Endothelial cell of umbilical vein (primary cell): ENCODE results near the gene NWD2. TPM values are rescaled to one million over a fixed set of nuclear protein-coding genes. Genes with fewer than 3 reads are reported as not detected.

Experiments
- BruUV-seq: library from RNA; stranded (reverse); fragments of 400-500 nt; replicated peaks from 2 replicates; lab custom pipeline; 2021; lab: Mats Ljungman, UMichigan
- CTCF ChIA-PET: fragments of 300-600, 350-600 bp; sonication (Branson Sonifier 250); formaldehyde crosslinking; loops from one replicate; lab custom pipeline; 2021; ENCODE audit warnings: antibody characterized with exemption, inconsistent platforms; lab: Charles Lee
- POLR2A ChIA-PET: fragments of 300-600, 350-600 bp; sonication (Branson Sonifier 250); formaldehyde crosslinking; loops from one replicate; lab custom pipeline; 2021; ENCODE audit warnings: antibody characterized with exemption, inconsistent platforms; lab: Charles Lee
- DNase-seq: peaks from one replicate; pipeline ENCODE4 v3.0.0-alpha.2; 2011; ENCODE audit warnings: low read depth, low spot score
- FAIRE-seq: peaks from 2 replicates; lab custom pipeline; 2011; peaks lifted over from hg19 to GRCh38; lab: Jason Lieb, UNC
- H2AFZ ChIP-seq: 2 replicates; pipeline ENCODE4 v1.6.0; 2012; ENCODE audit warnings: low read depth, low read length, control low read depth, inconsistent platforms
- H3K27ac ChIP-seq: 2 replicates; pipeline ENCODE4 v1.5.1; 2011; ENCODE audit warnings: low read depth, mild to moderate bottlenecking, control low read depth, low read length, moderate library complexity; ENCODE audit not compliant: insufficient read depth
- H3K27me3 ChIP-seq, 2 experiments: 2 replicates each; pipeline versions ENCODE4 v1.6.0 to v1.6.1; 2011; ENCODE audit warnings: low read length in 2 of 2, mixed read lengths in 1 of 2; ENCODE audit not compliant: control insufficient read depth in 2 of 2, insufficient read depth in 2 of 2
- H3K36me3 ChIP-seq, 2 experiments: 2 replicates in 1 of 2; 3 replicates in 1 of 2; pipeline ENCODE4 v1.5.1; 2011; ENCODE audit warnings: low read length in 2 of 2, mild to moderate bottlenecking in 1 of 2, moderate library complexity in 1 of 2; ENCODE audit not compliant: control insufficient read depth in 2 of 2, insufficient read depth in 2 of 2; ENCODE audit errors: extremely low read depth in 1 of 2
- H3K4me1 ChIP-seq: 3 replicates; pipeline ENCODE4 v1.5.1; 2011; ENCODE audit warnings: mild to moderate bottlenecking, low read length; ENCODE audit not compliant: control insufficient read depth, insufficient read depth; ENCODE audit errors: extremely low read depth
- H3K4me2 ChIP-seq: 2 replicates; pipeline ENCODE4 v1.6.1; 2011; ENCODE audit warnings: low read length, control low read depth, mixed read lengths; ENCODE audit not compliant: insufficient read depth
- H3K4me3 ChIP-seq, 3 experiments: fragments of 200-600 bp in 1 of 3; sonication (generic), shearing (Covaris generic) in 1 of 3; replicated peaks in 1 of 3; 2 replicates each; pipeline ENCODE4 v1.5.1; 2011 to 2016; ENCODE audit warnings: control low read depth in 3 of 3, low read length in 3 of 3, mild to moderate bottlenecking in 2 of 3, inconsistent platforms in 1 of 3, low read depth in 1 of 3, moderate library complexity in 1 of 3; ENCODE audit not compliant: insufficient read depth in 1 of 3
- H3K79me2 ChIP-seq: 2 replicates; pipeline ENCODE4 v1.6.0; 2012; ENCODE audit warnings: low read length, inconsistent platforms; ENCODE audit not compliant: control insufficient read depth, insufficient read depth
- H3K9ac ChIP-seq: replicated peaks from 2 replicates; pipeline ENCODE3; 2011; ENCODE audit warnings: low read length, control low read depth; ENCODE audit not compliant: insufficient read depth; ENCODE audit errors: extremely low read depth
- H3K9me1 ChIP-seq: replicated peaks from 3 replicates; pipeline ENCODE4 v1.6.0; 2011; ENCODE audit warnings: mild to moderate bottlenecking, low read length; ENCODE audit not compliant: control insufficient read depth, insufficient read depth; ENCODE audit errors: extremely low read depth
- H3K9me3 ChIP-seq: replicated peaks from 2 replicates; pipeline ENCODE4 v1.5.1; 2012; ENCODE audit warnings: low read length, inconsistent platforms; ENCODE audit not compliant: control insufficient read depth, insufficient read depth
- H4K20me1 ChIP-seq: replicated peaks from 2 replicates; pipeline ENCODE3; 2011; ENCODE audit warnings: mild to moderate bottlenecking, low read length; ENCODE audit not compliant: control insufficient read depth, insufficient read depth; ENCODE audit errors: extremely low read depth
- CTCF ChIP-seq, 2 donors: IDR thresholded peaks; 1 replicate in 1 of 2; 2 replicates in 1 of 2; pipeline ENCODE4 v1.5.1; 2011; ENCODE audit warnings: low read length in 2 of 2, mild to moderate bottlenecking in 2 of 2, moderate library complexity in 2 of 2, control low read depth in 1 of 2, inconsistent platforms in 1 of 2, low read depth in 1 of 2; ENCODE audit not compliant: insufficient read depth in 1 of 2; ENCODE audit errors: extremely low read depth in 1 of 2
- EZH2 ChIP-seq: IDR thresholded peaks from 2 replicates; pipeline ENCODE4 v1.6.1; 2012; ENCODE audit warnings: borderline replicate concordance, low read depth, mild to moderate bottlenecking, moderate library complexity, low read length, inconsistent platforms; ENCODE audit not compliant: severe bottlenecking
- JUN ChIP-seq: IDR thresholded peaks from 2 replicates; pipeline ENCODE4 v1.6.1; 2011; ENCODE audit warnings: borderline replicate concordance, low read depth; ENCODE audit not compliant: insufficient read length, insufficient read depth
- MAX ChIP-seq: IDR thresholded peaks from 2 replicates; pipeline ENCODE4 v1.6.1; 2011; ENCODE audit not compliant: insufficient read depth, insufficient read length
- MYC ChIP-seq: IDR thresholded peaks from one replicate; pipeline ENCODE4 v1.6.1; 2011; ENCODE audit warnings: mild to moderate bottlenecking, low read depth, low read length
- POLR2A ChIP-seq: IDR thresholded peaks from 2 replicates; pipeline ENCODE4 v1.6.1; 2012; ENCODE audit warnings: low read depth, mild to moderate bottlenecking, control low read depth, low read length
- POLR2AphosphoS5 ChIP-seq: IDR thresholded peaks from 2 replicates; pipeline ENCODE4 v1.6.1; 2012; ENCODE audit warnings: low read depth, mild to moderate bottlenecking, control low read depth, low read length, moderate library complexity; ENCODE audit not compliant: insufficient read depth
- dilution Hi-C: fragments of 300-500 bp; cut with MboI; formaldehyde crosslinking; loops from one replicate; pipeline ENCODE4 v1.15.0; 2019; ENCODE audit warnings: low sequenced_read_pairs; ENCODE audit not compliant: extremely low pct_ligation_motif_present
- intact Hi-C: fragments of 100-400 bp; cut with micrococcal nuclease; formaldehyde crosslinking; loops from one replicate; pipeline ENCODE4 v1.10.0; 2022
- polyA plus RNA-seq, 4 experiments: library from polyadenylated mRNA; depleted of rRNA in 3 of 4; stranded (reverse) in 3 of 4; unstranded in 1 of 4; fragments of >200 nt; gene quantifications; 2 replicates each; pipeline versions ENCODE4 v1.2.1 to v1.2.3, GENCODE V29; 2011 to 2012; ENCODE audit warnings: missing spikeins in 1 of 4
- total RNA-seq: library from RNA; stranded (reverse); gene quantifications from 2 replicates; pipeline ENCODE4 v1.2.3, GENCODE V29; 2021

Gene NWD2
- total and polyA plus RNA-seq, 2 donors (not counting 3 experiments of a cell fraction or from before 2014, with no cell fraction given) = not detected

GRCh38 chr4:37359261-37359660 is 114.7 kb downstream of the NWD2 start:
- Histone ChIP-seq H3K9me3 (no peaks in the 10 kb centered on the region), H3K4me3 (no peak overlapping the region), H3K9ac (no peak overlapping the region), H4K20me1 (no peaks in the 10 kb centered on the region), H2AFZ (no peak overlapping the region), H3K79me2 (no peaks in the 10 kb centered on the region), H3K4me2 (no peak overlapping the region), H3K36me3 (no peaks in the 10 kb centered on the region), H3K27ac (no peak overlapping the region), H3K27me3 (no peaks in the 10 kb centered on the region), H3K4me1 (no peaks in the 10 kb centered on the region), H3K9me1 (no peaks in the 10 kb centered on the region)
- FAIRE-seq = no peak
- DNase-seq = no peak
- dilution Hi-C loops = no loop called here
- ChIA-PET CTCF (no interaction called here), POLR2A (no interaction called here)
- TF ChIP-seq CTCF (IDR thresholded peaks at IDR 0.05; ENCODE audit: extremely low read depth in 1 of 2, insufficient read depth in 1 of 2, low read depth in 1 of 2, low read length in 2 of 2) = no peak
- TF ChIP-seq EZH2 = no peak
- TF ChIP-seq MAX = no peak
- no peak for TF ChIP-seq MYC
- TF ChIP-seq JUN = no peak
- no peak for TF ChIP-seq POLR2AphosphoS5
- no peak for TF ChIP-seq POLR2A
- BruUV-seq = no TSS peak
- intact Hi-C loops = no loop called here
